ENCODE results near the gene DEDD. TPM values are rescaled to one million over a fixed set of nuclear protein-coding genes. Genes with fewer than 3 reads are reported as not detected.

The DEDD gene
- total and polyA plus RNA-seq, 2 donors (not counting 1 experiment from before 2014, with no cell fraction given) = 21.6 to 40.3 TPM

GRCh38 chr1:161111527-161111926, 20.9 kb downstream of the DEDD start:
- no peak for TF ChIP-seq EZH2 (IDR thresholded peaks at IDR 0.05; ENCODE audit: low read length, missing control alignments)
- no peak for TF ChIP-seq CTCF (conservative IDR thresholded peaks at IDR 0.05 in 1 of 2, IDR thresholded peaks at IDR 0.05 in 1 of 2; ENCODE audit: low read depth in 1 of 2, low read length in 2 of 2)
- H4K20me1 ChIP-seq (ENCODE audit: control insufficient read depth, extremely low read depth, insufficient read depth, low read length) = peaks cover 2% of the 10 kb centered on the region

GRCh38 chr1:161111117-161111516, 21.4 kb downstream of the DEDD start:
- Histone ChIP-seq H3K27me3 (ENCODE audit: control insufficient read depth, insufficient read depth, low read length) (no peaks in the 10 kb centered on the region), H3K4me1 (ENCODE audit: control insufficient read depth, extremely low read depth, insufficient read depth, low read length) (peaks cover 3% of the 10 kb centered on the region), H3K36me3 (ENCODE audit: control insufficient read depth, insufficient read depth, low read length) (peaks cover 2% of the 10 kb centered on the region), H4K20me1 (ENCODE audit: control insufficient read depth, extremely low read depth, insufficient read depth, low read length) (peaks cover 2% of the 10 kb centered on the region), H2AFZ (ENCODE audit: low read length) (no peak overlapping the region), H3K4me3 (replicated peaks in 1 of 4; ENCODE audit: control extremely low read depth in 1 of 4, insufficient read depth in 1 of 4, low read depth in 3 of 4, low read length in 4 of 4) (no peak overlapping the region), H3K79me2 (ENCODE audit: control insufficient read depth, insufficient read depth, low read length) (peaks cover 64% of the 10 kb centered on the region), H3K9me3 (ENCODE audit: control insufficient read depth, insufficient read depth, low read depth, low read length) (no peaks in the 10 kb centered on the region), H3K4me2 (ENCODE audit: extremely low read depth, insufficient read depth, low read length) (no peak overlapping the region), H3K27ac (ENCODE audit: insufficient read depth, low read length) (no peak overlapping the region), H3K9ac (ENCODE audit: insufficient read depth, low read length) (no peak overlapping the region)
- no peak for DNase-seq (ENCODE audit: low read depth in 2 of 2)
- TF ChIP-seq CTCF (conservative IDR thresholded peaks at IDR 0.05 in 1 of 2, IDR thresholded peaks at IDR 0.05 in 1 of 2; ENCODE audit: low read depth in 1 of 2, low read length in 2 of 2) (no peak), EZH2 (IDR thresholded peaks at IDR 0.05; ENCODE audit: low read length, missing control alignments) (no peak)

More at GRCh38 chr1:161111527-161111926, 20.9 kb downstream of the DEDD start:
- Histone ChIP-seq H3K27ac (ENCODE audit: insufficient read depth, low read length) (no peak overlapping the region), H3K9me3 (ENCODE audit: control insufficient read depth, insufficient read depth, low read depth, low read length) (no peaks in the 10 kb centered on the region), H3K9ac (ENCODE audit: insufficient read depth, low read length) (no peak overlapping the region), H3K4me2 (ENCODE audit: extremely low read depth, insufficient read depth, low read length) (no peak overlapping the region), H3K27me3 (ENCODE audit: control insufficient read depth, insufficient read depth, low read length) (no peaks in the 10 kb centered on the region), H3K79me2 (ENCODE audit: control insufficient read depth, insufficient read depth, low read length) (peaks cover 66% of the 10 kb centered on the region), H3K36me3 (ENCODE audit: control insufficient read depth, insufficient read depth, low read length) (peaks cover 2% of the 10 kb centered on the region), H3K4me1 (ENCODE audit: control insufficient read depth, extremely low read depth, insufficient read depth, low read length) (peaks cover 4% of the 10 kb centered on the region), H3K4me3 (replicated peaks in 1 of 4; ENCODE audit: control extremely low read depth in 1 of 4, insufficient read depth in 1 of 4, low read depth in 3 of 4, low read length in 4 of 4) (no peak overlapping the region), H2AFZ (ENCODE audit: low read length) (no peak overlapping the region)
- no peak for DNase-seq (ENCODE audit: low read depth in 2 of 2)

GRCh38 chr1:161106431-161106830, 26.0 kb downstream of the DEDD start:
- no peak overlapping the region for H3K4me2 ChIP-seq (ENCODE audit: extremely low read depth, insufficient read depth, low read length)
- H3K36me3 ChIP-seq (ENCODE audit: control insufficient read depth, insufficient read depth, low read length) = peaks cover 4% of the 10 kb centered on the region
- no peaks in the 10 kb centered on the region for H3K27me3 ChIP-seq (ENCODE audit: control insufficient read depth, insufficient read depth, low read length)
- DNase-seq (ENCODE audit: low read depth in 2 of 2) = no peak
- no peak overlapping the region for H3K4me3 ChIP-seq (replicated peaks in 1 of 4; ENCODE audit: control extremely low read depth in 1 of 4, insufficient read depth in 1 of 4, low read depth in 3 of 4, low read length in 4 of 4)
- no peak overlapping the region for H2AFZ ChIP-seq (ENCODE audit: low read length)
- no peaks in the 10 kb centered on the region for H4K20me1 ChIP-seq (ENCODE audit: control insufficient read depth, extremely low read depth, insufficient read depth, low read length)
- H3K27ac ChIP-seq (ENCODE audit: insufficient read depth, low read length) = no peak overlapping the region
- H3K9ac ChIP-seq (ENCODE audit: insufficient read depth, low read length) = no peak overlapping the region
- H3K79me2 ChIP-seq (ENCODE audit: control insufficient read depth, insufficient read depth, low read length) = peaks cover 38% of the 10 kb centered on the region
- TF ChIP-seq EZH2 (IDR thresholded peaks at IDR 0.05; ENCODE audit: low read length, missing control alignments) (no peak), CTCF (conservative IDR thresholded peaks at IDR 0.05 in 1 of 2, IDR thresholded peaks at IDR 0.05 in 1 of 2; ENCODE audit: low read depth in 1 of 2, low read length in 2 of 2) (no peak)
- no peaks in the 10 kb centered on the region for H3K4me1 ChIP-seq (ENCODE audit: control insufficient read depth, extremely low read depth, insufficient read depth, low read length)
- no peaks in the 10 kb centered on the region for H3K9me3 ChIP-seq (ENCODE audit: control insufficient read depth, insufficient read depth, low read depth, low read length)
